GM19397 (cell line): ENCODE measurements around the gene FGF21.
"Not testable (repeated sequence)": the region's sequence is repeated elsewhere in the genome, so short reads cannot be mapped to it uniquely, and the experiment has no call there.

ENCODE experiments used
- ATAC-seq: cut with Tn5 transposase; IDR thresholded peaks from one replicate; pipeline ENCODE4 v1.9.1; 2021; ENCODE audit warnings: mild to moderate bottlenecking, moderate library complexity; ENCODE audit not compliant: unreplicated experiment

FGF21 gene, protein sequence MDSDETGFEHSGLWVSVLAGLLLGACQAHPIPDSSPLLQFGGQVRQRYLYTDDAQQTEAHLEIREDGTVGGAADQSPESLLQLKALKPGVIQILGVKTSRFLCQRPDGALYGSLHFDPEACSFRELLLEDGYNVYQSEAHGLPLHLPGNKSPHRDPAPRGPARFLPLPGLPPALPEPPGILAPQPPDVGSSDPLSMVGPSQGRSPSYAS

DNA sequence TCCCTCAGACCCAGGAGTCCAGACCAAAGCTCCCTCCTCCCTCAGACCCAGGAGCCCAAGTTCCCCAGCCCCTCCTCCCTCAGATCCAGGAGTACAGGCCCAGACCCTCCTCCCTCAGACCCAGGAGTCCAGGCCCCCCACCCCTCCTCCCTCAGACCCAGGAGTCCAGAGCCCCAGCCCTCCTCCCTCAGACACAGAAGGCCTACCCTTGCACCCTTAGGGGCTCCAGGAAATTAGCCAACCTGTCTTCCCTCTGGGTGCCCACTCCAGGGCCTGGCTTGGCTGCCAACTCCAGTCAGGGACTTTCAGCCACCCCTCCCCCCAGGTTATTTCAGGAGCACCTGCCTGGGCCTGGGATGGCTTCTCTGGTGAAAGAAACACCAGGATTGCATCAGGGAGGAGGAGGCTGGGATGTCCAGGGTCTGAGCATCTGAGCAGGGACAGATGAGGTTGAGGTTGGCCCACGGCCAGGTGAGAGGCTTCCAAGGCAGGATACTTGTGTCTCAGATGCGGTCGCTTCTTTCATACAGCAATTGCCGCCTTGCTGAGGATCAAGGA, at the start of gene FGF21:
FGF21 (plus strand) TSS at position 441 of the 558 bp plus-strand sequence. CDS start 713 bp downstream, outside the sequence.
- ATAC-seq = no peak

DNA sequence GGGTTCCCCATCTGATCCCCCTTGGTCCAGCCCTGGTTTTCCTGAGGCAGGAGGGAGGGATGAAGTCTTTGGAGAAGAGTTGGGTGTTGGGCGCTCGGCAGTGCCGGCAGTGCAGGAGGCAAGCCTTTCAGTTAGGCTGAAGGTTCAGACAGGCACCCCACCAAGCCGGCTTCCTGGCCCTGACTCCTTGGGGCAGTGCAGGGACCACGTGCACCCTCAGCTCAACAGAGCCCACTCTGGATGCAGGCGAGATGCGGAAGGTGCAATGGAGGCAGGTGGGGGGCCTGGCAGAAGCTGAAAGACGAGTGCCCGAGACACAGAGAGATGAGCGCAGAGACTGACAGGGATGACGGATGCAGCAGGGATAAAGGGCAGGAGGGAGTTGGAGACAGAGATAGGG, 46.9 kb upstream of the FGF21 start:
- ATAC-seq = no peak

DNA sequence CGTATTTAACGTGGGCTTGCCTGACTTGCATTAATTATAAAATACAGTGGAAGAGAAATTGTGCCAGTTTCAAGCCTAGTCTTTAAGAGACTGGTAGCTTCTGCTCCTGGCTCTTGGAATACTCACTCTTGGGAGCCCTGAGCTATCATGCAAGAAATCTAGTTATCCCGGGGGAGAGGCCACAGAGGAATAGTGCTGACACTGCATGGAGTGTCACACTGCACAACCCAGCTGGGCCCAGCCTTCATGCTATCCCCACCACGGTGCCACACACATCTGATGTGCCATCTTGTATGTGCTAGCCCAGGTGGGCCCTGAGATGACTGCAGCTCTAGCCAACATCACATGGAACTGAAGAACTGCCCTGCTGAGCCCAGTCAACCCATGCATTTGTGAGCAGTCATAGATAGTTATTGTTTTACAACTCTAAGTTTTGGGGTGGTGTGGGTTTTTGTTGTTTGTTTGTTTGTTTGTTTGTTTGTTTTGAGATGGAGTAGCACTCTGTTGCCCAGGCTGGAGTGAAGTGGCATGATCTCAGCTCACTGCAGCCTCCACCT, 44.1 kb upstream of the FGF21 start:
- no peak for ATAC-seq

DNA sequence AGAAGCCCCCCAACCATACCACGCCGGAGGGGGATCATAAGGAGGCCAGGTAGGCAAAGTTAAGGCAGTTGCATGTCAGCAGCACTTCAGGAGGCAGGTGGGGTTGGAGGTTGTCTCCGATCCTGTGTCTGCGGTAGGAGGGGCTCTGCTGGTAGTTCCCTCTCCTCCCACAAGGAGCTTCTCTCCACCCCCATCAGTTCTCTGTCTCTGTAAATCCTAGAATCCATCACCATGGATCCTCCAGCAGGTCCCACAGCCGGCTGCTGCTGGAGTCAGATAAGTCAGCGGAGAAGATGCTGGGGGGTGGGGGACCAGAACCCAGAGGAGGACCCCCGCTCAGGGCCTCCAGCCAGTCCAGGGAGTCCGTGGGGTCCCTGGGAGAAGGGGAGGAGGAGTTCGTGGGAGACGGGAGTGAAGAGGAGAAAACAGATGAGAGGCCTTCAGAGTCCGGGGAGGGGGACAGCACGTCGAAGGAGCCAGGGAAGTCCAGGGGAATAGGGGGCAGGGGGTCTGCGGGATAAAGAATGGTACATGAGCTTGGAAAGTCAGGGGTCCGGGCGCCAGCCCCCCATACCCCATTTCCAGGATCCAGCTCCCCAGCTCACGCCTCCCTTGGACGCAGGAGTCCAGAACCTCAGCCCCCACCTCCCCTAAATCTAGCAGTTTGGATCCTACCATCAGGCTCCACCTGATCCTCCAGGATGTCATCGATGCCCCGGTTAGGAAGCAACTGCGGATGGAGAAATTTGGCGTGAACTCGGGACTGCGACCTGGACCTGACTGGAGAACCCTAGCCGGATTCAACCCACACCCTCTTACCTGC, 42.1 kb upstream of the FGF21 start:
- no peak for ATAC-seq

DNA sequence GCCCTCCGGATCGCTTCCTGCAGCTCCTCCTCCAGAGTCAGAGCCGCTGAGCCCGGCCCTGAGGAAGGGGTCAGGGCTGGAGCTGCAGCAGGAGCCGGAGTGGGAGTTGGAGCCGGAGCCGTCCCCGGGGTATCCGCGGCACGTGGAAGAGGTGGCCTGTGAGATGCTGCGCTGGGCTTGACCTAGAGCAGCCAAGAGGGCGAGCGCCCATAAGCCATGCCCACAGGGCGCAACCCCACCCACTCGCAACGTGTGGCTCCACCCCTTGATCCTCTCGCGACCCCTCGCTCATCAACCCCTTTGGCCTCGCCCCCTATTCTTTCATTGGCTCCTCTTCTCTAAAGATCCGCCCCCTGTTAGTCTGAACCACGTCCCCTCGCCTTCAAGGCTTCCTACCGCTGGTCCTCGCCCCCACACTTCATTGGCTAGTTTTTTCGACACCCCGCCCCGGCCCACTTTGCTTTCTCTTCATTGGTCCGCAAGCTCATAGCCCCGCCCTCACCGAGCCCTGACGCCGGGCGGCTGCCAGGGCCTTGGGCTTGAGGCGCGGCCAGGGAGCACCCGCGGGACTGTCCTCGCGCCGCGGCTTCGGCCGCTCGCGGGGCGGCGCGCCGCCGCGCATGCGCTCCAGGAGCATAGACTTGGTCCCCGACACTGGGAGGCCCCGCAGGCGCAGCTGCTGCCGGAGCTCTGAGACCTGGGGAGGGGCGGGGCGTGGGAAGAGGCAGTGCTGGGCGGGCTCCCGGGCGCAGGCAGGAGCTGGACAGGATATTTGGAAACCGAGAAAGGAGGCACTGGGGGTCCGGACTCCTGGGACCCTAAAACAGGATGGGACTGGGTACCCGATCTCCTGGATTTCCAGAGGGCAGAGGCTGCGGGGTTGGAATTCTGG, 41.2 kb upstream of the FGF21 start:
- ATAC-seq = peak; percentile 89

DNA sequence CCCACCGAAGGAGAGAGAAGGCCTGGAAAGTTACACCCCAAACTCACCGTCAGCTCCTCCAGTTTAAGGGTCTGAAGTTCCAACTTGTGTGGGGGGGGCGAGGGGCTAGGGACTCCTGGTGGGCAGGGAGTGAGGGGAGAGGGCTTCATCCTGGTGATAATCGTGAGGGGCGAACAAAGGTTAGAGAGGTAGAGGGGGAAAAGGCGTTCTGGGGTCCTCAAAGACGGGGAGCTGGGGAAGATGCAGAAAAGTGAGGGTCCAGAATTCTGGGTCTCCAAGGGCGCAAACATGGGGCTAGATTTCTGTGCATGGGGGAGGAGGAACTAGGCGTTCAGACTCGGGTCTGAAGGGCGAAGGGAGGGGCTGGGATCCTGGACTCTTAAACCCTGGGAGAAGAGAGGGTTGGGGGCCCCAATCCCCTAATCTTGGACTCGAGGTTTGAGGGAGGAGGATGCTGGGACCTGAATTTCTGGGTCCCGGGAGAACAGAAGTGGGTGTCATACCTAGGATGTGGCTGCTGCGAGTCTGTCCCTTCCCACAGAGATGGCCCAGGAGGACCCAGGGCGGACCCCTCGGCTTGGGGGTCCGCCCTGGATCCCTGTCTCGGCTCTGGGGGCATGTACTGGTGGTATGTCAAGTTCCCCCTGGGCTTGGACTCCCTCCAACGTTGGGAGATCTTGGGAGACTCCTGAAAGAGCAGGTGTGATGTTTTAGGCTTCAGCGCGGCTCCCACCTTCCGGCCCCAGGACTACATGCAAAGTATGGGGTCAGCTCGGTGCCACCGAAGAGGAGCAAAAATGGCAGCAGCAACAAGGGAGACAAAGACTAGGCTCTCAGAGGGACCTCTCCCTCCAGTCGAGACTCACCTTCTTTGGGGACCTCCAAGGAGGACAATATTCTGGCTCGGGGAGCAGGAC, 40.3 kb upstream of the FGF21 start:
- no peak for ATAC-seq

DNA sequence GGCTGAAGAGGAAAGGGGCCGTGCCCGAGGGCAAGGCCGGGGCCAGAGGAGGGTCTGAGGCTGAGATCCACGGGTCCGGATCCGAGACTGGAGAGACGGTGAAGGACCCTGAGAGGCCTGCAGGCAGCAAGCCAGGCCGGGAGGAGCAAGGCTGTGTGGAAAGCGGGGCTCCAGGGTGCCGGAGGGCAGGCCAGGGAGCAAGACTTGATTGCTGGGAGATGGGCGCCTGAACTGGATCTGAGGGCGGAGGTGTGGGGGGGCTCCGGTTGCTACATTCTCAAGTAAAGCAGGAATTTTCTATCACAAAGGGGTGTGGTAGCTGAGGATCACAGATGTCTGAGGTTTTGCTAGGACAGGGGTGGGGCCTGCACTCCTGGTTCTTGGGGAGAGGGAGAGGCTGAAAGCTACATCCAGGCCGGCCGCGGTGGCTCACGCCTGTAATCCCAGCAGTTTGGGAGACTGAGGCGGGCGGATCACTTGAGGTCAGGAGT, 39.6 kb upstream of the FGF21 start:
- ATAC-seq = no peak

DNA sequence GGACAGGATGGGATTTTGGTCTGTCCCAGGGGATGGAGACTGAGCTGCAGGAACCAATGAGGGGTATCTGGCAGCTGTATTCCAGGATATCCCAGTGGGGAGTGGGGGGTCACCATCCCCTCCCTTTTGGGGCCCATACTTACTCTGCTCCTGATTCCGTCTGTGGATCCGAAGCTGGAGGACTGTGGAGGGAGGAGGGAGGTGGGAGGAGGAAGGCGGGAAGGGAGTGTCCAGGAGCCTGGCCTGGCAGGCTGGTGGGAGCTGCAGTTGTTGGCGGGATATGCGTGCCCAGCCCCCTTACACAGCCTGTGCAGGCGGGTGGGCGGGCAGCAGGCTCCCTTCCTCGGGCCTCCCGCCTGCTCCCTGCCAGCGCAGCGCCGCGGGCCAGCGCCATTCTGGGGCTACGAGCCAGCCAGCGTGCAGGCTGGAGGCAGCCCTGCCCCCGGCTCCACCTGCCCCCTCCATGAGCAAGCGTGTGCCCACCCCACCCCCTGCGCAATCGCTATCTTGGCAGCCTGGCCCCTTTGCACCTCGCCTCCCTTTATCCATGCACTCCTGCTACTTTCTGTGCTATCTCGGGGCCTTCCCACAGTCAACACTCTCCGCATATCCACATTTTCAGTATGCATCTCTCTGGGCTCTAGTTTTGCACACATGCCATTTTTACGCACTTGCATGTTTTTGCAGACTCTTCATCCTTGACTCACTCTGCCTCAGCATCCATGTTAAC, 38.6 kb upstream of the FGF21 start:
- no peak for ATAC-seq

DNA sequence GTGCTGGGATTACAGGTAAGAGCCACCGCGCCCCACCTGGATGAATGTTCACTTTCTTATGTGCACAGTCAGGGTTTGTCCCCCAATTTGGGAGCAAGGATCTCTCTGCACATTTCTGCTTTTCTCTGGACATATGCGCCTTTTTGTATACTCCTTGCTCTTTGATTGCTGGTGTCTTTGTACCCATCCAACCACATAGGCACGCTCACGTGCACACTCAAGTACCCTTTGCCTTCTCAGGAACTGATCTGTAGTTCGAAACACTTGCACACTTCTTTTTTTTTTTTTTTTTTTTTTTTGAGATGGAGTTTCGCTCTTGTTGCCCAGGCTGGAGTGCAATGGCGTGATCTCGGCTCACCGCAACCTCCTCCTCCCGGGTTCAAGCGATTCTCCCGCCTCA, 37.2 kb upstream of the FGF21 start:
- not testable (repeated sequence) for ATAC-seq

DNA sequence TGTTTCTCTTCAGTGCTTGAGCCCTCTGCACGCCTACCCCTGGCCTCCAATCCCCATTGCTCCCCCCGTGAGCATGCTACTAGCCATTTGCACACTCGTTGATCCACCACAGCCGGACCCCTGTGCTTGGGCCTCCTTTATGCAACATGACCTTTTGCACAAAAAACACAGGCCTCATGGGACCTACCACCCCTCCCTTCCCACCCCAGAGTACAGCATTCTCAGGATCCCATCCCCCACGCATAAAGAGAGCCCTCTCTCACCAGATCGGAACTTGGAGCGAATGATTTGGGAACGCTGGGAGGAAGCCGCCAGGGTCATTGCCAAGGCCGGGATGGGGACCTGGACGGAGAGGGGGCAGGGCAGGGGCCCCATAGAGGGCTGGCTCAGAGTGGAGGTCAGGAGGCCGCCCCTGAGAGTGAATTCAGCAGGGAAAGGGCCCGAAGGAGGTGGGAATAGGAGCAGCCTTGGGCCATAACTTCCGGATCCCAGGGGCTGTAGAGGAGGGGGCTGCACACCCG, 36.6 kb upstream of the FGF21 start:
- ATAC-seq = no peak

DNA sequence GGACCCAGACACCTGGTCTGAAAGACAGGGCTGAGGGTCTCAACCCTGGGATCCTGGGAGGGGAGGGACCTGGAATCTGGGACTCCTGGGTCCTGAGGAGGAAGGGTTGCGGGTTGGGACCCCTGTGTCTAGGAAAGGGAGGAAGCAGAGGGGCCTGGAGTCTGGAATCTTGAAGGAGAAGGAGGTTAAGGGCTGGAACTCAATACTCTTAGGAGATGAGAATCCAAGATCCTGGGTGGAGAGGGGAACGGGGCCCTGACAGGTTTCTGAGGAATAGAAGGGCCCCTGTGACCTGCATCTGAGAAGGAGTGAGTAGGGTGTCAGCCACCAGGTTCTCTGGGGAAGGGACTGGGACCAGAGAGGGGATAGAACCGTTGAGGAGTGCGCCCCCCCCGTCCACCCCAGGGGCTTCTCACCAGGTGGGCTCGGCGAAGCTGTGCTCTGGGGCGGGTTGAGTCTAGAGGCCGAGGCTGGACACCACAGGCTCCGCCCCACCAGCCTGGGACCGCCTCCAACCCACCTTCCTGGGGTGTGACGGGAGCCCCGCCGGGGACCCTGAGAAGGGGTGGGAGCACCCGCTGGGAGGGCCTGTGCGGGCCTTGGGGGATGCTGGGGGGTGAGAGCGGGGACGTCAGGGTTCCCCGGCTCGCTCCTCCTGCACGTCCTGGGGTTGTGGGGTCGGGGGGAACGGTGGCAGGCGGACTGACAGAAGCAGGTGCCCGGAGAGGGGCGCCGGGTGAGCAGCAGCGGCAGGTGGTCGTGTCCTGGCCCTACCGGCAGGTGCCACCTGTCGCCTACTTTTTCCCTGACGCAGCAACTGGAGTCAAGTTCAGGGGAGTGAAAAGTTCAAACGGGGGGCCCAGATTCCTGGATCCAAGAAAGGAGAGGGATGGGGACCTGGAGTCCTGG, 35.8 kb upstream of the FGF21 start, which contains the start of gene MAMSTR:
MAMSTR (minus strand) TSS at position 463 of the 909 bp plus-strand sequence. CDS start 694 bp downstream, outside the sequence.
- ATAC-seq = no peak

DNA sequence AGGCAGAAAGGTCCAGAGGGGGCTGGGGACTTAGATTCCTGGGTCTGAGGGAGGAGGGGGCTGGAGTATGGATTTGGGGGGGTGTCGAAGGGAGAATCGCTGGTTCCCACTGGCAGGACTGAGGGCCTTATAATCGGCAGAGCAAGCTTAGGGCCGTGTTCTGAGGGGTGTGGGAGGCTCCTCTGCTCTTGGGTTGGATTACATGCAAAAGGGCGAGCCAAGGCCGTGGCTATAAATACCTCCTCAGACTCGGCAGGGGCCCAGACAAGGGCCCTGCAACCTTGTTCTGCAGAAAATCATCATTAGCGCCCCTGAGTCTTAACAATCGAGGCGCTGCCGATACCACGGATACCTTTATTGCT, 35.1 kb upstream of the FGF21 start:
- peak; percentile 2 for ATAC-seq

DNA sequence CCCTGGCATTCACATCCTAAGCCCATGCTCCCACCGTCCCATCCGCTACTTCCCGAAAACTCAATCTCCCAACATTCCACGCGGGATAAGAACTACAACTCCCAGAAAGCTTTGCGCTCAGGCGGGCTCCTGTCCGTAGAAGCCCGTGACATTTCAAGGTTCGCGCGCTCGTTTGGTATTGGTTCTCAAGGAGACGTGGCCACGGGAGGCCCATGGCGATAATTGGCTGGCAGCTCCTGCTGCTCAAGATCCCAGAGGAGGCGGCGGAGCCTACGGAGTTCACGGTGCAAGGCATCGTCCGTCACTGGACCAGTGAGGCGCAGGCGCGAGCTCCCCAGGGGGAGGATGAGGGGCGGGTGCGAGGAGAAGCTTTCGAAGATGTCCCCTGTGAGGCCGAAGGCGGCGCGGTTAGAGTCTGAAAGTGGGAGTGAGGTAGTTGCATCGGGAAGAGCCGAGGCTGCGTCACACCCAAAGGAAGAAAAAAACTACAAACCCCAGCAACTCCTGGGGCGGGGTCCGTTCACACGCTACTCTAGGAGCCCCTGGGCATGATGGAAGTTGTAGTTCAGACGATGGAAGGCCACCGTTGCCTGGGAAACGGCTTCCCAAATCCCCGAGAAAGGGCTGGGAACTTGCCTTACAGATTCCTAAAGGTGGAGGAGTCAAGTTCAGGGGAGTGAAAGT, 34.6 kb upstream of the FGF21 start:
- ATAC-seq = peak; percentile 79

DNA sequence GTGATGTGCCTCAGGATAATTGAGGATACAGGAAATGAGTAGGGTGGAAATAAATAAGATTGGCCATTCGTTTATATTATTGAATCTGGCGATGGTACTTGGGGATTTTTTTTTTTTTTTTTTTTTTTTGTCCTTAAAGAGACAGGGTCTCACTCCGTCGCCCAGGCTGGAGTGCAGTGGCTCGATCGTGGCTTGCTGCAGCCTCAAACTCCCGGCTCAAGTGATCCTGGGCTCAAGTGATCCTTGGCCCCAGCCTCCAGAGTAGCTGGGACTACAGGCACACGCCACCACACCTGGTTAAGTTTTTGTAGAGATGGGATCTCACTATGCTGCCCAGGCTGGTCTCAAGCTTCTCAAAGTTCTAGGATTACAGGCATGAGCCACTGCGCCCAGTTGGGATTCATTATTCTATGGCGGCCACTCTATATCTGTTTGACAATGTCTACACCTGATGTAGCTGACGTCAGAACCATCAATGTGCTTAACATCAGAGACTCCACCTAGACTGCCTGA, 33.1 kb upstream of the FGF21 start:
- no peak for ATAC-seq

DNA sequence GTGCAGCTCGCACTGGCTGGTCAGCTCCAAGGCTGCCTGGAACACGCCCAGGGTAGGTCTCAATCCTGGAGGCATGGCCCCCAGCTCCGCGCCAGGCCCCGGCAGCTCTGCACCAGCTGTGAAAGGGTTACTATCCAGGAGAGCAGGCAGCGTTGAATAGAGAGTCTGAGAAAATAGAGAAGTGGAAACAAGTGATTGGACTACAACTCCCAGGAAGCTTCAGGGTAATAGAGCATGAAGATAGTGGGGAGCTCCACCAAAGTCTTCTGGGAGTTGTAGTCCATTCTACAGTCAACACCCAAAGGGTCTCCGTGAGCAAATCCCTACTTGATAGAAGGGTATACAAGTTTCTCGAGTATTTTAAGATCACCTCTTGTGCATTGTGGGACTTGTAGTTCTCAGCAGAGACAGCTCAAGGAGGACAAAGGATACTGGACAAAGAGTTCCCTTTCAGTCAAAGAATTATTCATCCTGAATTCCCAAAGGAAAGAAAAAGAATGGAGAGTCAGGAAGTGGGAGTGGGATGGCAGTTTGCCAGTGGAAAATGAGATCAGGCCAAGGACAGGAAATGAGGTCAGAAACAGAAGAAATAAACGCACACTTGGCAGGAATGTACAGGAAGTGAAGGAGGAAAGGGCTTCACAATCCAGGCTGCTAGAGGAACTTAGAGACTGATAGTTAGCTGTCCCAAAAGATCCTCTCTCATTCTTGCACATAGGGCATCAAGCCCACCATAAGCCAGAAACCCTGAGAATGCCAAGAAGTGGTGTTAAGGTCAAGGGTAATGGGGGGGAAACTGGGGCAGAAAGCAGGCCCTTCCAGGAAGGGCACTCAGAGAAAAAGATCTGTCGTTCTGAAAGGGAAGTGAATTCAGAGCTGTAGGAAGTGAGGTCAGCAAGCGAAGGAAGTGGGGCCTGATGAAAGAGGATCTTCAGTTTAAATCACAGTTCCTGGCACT, 30.2 kb upstream of the FGF21 start:
- no peak for ATAC-seq

DNA sequence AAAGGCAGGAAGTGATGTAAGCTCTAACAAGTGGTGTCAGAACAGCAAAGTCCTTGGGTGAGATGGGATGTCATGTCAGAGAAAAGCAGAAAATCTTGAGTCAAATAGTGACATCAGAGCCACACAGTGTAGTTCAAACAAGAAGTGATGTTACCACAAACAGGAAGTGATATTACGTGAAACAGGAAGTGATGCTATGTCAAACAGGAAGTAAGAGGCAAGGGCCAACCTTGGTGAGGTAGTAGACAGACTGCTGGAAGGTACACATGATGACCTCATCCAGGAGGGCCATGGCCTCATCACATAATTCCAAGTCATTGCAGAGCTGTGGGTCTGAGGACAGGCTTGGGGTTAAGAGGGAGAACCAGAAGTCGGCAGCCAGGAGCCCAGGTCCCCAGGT, 28.8 kb upstream of the FGF21 start:
- no peak for ATAC-seq
